GM18861 (cell line): Measurements from ENCODE around the gene METTL8.
"Not testable (repeated sequence)": the region's sequence is repeated elsewhere in the genome, so short reads cannot be mapped to it uniquely, and the experiment has no call there.

Experiments
- ATAC-seq: cut with Tn5 transposase; IDR thresholded peaks from one replicate; pipeline ENCODE4 v1.9.1; 2021; ENCODE audit not compliant: unreplicated experiment

METTL8 gene

DNA sequence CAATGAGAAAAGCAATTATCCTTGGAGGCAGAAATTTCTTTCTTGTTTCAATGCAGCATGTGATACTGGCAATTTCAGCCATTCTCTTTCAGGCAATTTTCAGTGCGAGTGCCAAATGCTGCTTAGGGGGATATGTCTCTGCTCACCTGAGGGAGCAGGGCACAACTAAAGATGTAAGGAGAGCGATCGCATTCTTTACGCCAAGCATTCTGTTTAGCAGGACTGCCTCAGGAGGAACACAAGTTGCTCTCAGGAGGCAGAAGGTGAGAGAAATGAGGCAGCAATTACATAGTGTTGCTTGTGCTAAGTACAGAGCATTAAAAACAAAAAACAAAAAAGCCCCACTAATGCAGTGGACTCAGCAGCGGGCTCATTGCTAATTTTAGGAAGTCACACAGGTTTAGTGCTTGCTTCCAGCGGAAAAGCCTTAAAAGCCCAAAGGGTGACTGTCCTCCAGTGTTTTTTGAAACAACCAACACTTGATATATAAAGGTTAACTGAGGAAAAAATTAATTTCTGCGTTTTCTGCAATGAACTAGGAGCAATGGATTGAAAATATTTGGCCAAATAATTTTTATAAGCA, 116.9 kb downstream of the METTL8 start:
- ATAC-seq: no peak

DNA sequence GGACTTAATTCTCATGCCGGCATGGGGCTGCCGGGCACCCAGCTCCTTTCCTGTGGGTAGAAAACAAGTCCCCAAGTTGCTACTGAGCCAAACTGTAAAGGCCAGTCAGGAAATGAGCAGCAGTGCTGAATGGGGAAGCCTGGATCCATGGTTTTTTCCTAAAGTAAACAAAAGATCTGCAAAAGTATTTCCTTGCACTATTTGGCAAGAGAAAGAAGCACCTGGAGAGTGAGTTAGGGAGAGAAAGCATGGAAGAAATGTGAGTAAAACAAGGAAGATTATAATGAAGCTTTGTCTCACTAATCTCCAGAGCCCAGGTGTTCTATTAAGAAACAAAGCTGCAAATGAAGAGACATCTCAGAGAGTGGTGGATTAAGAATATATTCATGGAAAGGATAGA, 117.6 kb downstream of the METTL8 start:
- no peak for ATAC-seq

DNA sequence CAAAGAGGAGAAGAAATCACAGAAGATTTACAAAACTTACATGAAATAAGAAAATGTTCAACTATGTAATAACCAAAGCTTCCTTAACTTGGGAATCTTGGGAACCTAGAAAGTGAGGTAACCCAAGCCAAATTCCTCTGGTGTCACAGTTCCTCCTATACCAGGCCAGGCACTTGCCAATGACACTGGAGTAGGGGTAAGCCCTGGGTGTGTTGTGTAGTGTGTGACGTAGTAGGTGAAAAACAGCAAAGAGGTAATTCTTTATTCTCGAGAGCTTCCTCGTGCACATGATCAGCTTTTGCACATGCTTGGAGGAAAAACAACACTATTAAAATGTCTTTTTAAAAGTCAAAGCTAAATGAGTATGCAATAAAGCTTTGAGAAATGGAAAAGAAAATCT, 118.0 kb downstream of the METTL8 start:
- ATAC-seq: no peak

DNA sequence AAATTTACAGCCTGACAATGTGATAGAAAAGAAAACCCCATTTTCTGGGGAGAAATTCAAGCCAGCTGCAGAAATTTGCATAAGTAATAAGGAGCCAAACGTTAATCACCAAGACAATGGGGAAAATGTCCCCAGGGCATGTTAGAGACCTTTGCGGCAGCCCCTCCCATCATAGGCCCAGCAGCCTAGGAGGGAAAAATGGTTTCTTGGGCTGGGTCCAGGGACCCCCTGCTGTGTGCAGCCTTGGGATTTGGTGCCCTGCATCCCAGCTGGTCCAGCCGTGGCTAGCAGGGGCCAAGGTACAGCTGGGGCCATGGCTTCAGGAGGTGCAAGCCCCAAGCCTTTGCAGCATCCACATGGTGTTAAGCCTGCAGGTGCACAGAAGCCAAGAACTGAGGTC, 121.6 kb downstream of the METTL8 start:
- ATAC-seq: not testable (repeated sequence)

DNA sequence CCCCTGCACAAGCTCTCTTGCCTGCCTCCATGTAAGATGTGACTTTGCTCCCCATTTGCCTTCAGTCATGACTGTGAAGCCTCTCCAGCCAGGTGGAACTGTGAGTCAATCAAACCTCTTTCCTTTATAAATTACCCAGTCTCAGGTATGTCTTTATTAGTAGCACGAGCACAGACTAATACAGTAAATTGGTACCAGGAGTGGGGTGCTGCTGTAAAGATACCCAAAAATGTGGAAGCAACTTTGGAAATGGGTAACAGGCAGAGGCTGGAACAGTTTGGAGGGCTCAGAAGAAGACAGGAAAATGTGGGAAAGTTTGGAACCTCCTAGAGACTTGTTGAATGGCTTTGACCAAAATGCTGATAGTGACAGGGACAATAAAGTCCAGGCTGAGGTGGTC, 122.2 kb downstream of the METTL8 start:
- ATAC-seq: not testable (repeated sequence)

DNA sequence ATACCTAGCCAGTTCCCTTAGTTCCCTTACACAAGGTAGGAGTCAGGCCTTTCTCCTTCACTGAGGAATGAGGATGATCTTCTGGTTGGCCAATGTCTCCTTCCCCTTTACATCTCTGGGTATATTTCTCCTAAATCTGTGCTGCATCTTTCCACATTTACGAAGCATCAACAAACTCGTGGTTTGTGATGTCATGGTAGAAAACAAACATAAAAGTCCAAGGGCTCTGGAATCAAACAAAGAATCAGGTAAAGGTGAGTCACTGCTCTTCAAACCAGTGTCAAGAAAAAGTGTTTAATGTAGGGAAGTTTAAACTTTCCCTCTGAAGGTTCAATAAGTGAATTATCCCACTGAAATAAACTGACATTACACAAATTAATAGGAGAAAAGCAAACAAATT, 122.9 kb downstream of the METTL8 start:
- no peak for ATAC-seq

DNA sequence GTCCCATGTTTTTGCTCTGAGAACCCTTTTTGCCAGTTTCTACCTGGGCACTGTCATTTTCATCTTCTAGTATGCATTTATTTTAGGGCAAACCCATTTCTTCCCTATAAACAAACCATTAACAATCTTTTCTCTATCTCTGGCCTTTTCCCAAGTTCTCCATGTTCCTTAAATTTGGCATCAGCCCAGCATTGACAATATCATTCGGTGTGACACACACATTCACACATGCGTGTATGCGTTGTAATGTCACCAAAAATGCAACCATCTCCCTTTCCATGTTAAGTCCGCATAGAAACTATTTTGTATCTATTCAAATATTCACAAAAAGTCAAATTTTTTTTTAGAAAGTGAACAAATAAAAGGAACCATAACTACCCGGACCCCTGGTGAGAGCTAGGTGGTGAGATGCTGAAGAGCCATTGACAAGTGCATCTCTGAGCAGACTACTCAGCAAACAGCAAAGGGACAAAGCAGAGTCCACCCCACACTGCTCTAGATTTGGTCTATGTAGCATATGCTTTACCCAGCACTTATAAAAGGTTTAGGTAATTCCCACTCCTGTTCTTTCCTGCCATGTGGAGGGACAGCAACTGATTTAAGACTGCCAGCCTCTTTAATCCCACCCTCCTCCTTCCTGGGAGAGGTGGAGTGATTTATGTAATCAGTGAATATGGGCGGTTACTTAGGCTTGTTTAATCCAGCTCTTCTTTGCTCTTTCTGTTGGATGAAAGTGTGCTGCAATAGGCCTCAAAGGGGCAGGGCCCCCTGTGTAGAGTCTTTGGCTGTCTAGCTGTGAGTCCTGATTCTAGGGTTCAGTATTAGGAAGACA, 124.1 kb downstream of the METTL8 start:
- ATAC-seq: no peak

DNA sequence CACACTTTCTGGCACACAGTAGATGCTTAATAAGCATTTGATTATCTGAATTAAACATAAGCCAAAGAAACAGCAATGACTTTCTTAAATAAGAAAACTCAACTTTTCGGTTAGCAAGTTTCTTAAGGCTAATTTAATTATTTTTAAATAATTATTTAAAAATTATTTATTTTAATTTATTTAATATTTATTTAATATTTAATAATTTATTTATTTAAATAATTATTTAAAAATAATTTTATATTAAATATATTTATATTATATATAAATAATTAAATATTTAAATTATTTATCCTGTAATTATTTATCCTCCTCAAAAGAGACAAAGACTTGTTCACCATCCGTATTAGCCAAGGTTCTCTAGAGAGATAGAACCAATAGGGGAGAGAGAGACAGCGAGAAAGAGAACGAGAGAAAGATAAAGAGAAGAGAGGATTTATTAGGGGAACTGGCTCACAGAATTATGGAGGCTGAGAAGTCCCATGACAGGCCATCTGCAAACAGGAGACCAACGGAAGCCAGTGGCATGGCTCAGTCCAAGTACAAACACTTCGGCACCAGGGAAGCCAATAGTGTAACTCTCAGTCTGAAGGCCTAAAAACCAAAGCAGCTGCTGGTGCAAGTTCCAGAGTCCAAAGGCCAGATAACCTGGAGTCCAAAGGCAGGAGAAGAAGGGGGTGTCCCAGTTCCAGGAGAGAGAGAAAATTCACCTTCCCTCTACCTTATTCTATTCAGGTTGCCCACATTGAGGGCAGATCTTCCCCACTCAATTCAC, 125.3 kb downstream of the METTL8 start:
- ATAC-seq: no peak

DNA sequence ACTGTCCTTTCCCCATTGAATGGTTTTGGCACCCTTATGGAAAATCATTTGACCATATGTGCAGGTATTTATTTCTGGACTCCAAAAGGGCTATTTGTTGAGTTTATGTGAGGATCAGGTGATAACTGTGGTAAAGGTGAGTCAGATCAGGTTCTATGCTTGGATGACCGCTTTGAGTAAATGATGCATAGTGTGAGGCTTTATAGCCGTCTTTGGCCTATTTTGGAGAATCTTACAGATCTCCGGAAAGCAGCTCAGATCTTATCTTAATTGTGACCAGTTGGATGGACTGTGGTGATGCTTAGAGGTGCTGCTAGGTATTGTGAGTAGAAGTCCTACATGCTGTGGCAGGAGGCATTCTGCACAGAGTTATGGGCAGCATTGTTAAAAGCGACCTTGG, 126.2 kb downstream of the METTL8 start:
- ATAC-seq: peak; percentile 83

DNA sequence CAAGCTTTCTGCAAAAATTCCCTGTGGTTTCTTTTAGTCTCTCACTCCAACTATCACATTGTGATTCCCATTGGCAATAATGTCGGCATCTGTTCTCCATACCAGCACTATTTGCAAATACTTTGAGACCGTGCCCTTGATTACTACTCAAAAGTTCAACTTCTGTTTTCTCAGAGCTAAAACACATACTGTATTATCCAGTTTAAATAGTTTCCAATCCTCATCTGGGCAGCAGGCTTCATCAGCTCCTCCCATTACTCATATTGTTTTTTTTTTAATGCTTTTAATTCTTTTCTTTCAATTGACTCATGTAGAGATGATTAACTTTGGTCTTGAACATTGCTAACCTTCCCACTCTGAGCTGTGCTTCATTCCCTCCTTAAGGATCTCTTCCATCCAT, 135.8 kb downstream of the METTL8 start:
- no peak for ATAC-seq

DNA sequence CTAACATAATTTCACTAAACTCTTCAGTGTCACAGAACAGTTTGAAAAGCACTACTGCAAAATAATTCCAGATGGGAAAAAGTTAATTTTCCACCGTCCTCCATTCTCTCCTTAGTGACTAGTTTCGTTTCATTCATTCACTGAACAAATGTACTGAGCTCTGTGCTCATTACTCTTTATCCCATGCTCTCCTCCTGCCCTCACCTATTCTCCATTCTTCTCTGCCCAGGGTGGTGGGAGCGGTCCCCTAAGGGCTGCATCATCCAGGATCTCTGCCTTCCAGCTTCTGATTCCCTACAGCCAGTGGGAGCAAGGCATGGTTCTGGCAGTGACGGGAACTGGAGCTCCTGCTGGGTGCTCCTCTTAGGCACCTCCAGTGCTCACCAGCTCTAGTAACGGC, 139.2 kb downstream of the METTL8 start:
- no peak for ATAC-seq

DNA sequence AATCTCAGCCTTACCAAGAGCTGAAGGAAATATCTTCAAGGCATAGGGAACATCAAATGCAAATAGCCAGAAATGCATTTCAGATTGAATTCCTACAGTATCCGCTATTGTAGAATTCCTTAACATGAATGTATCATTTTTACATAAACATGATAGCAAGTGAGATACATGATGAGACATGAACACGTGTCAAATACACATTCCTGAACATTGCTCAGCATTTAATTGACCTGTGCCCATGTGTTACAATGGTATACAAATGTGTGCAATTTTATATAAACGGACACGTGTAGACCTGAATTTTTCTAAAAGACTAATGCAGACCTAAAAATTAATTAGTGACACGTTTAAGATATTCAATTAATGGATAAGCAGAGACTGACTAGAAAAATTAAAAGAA, 140.1 kb downstream of the METTL8 start:
- no peak for ATAC-seq

DNA sequence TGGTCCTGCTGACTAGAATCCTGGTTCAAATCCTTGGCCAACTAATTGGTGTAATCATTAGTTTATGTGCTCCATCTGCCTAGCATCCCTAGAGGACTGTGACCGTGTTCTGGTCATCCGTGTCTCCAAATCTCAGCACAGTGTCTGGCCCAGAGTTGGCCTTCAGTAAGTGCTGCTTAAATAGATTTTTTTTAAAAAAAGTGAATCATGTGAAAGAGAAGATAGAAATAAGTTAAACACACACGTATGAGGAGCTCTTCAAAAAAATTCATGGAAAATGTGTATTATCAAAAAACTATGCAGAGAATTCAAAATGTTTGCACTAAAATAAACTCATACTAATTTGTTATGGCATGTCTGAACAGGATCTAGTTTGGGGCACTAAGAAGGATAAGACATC, 143.8 kb downstream of the METTL8 start:
- ATAC-seq: no peak

DNA sequence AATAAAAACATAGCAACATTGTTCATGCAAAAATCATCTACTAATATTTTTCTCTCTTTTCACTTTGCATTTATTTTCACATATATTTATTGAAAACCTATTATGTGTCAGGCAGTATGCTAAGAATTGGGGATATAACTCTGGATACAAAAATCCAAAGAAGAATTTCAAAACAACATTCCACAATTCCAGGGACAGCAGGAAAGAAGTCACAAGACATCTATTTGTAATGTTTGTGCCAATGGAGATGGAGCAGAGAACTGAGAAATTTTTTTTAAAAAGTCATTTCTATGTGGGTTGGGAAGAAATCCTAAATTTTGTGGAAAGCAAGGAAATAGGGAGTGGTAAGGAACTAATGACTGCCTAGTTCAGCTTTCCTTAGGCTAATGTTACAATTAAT, 144.5 kb downstream of the METTL8 start:
- ATAC-seq: no peak

DNA sequence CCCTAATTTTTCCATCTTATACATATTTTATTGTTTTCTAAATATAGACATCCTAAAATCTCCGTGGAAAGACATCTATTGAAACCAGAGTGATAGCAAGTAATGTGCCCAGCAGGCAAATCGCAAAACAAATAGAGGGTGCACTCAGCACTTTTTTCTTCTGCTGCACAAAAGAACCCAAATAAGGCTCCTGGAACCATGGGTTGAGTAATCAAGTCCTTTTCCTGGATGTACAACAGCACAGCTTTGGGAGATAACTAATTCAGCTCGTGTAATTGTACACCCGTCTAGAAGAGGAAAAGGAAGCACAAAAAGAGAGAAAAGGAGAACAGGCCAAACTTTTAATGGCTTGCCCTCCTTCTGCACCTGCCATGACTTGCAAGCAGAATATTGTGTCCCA, 146.2 kb downstream of the METTL8 start:
- ATAC-seq: no peak

DNA sequence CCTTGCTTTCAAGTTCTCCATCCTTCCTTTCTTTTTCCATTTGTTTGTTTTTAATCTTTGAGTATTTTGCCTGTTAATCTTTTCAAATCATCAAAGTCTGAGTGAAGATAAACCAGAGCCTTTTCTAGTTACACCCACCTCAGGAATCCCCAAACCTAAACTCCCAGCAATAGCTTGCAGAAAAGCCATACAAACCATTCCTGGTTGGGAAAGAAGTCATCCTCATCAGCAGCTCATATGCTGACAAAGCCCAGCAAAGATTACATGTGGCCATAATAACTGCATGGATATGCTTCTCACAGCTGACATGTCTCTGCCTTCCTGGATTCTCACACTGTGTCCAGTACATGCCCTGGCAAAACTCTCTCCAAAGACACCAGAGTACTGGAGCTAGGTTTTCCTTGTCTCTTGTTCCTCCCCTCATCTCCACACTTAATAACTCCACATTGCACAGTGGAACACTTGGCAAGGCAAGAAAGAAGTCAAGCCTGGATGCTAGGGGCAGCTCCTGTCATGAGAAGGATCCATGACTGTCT, 146.7 kb downstream of the METTL8 start:
- no peak for ATAC-seq

DNA sequence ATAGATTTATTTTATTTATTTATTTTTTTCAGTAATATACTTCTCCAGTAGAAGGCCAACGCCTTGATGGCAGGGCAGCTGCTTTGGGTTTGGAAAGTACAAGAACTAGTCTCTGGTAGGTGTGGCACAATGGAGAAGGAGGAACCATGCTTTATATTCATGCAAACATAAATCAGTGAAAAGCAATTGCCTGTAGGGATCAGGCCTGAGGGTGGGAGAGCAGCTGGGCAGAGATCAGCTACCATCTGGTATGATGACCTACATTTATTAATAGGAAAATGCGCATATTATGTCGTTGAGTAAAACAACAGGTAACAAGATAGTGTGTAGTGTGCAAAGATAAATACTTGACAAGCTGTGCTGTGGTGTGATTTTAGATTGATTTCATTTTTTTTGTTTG, 152.7 kb downstream of the METTL8 start:
- no peak for ATAC-seq

DNA sequence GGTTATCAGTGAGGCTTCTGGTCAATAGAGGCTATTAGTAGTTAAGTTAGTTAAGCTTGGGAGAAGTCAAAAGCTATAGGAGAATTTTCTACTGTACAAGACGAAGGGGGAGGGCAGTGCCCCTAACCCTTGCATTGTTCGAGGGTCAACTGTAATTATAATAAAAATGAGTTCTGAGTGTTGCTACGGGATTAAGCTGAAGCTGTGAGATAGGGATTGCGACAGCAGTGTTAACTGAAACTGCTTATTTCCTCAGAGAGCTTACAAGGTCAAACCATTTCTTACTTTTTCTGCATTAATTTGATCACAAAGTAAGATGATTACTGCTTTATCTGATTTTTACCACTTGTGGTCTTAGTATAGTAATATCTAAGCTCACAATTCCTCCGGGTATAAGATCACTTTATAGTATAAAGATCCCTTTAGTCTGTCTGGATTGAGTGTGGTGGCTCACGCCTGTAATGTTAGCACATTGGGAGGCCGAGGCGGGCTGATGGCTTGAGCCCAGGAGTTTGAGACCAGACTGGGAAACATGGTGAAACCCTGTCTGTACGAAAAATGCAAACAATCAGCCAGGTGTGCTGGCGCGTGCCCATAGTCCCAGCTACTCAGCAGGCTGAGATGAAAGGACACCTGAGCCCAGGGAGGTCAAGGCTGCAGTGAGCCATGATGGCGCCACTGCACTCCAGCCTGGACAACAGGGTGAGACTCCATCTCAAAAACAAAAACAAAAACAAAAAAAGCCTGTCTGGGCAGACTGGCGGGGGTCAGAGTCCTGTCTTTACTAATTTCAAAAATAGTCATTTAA, 153.6 kb downstream of the METTL8 start:
- no peak for ATAC-seq

DNA sequence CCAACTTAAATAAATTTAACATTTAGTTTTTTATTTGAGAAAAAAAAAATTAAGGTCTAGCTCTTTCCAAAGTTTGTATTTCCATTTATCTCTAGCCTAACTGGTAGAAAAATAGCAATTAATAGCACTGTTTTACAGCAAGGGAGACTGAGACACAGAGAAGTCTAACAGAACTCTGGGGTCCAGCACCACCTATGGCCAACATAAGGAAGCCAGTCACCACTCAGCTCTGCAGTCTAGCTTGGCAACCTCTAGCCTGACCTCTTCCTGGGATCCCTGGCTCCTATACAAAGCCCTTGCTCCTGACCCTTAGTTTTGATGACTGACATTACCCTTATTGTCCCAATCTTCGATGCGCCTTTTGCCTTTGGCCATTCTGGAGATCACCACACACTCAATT, 159.0 kb downstream of the METTL8 start:
- no peak for ATAC-seq

DNA sequence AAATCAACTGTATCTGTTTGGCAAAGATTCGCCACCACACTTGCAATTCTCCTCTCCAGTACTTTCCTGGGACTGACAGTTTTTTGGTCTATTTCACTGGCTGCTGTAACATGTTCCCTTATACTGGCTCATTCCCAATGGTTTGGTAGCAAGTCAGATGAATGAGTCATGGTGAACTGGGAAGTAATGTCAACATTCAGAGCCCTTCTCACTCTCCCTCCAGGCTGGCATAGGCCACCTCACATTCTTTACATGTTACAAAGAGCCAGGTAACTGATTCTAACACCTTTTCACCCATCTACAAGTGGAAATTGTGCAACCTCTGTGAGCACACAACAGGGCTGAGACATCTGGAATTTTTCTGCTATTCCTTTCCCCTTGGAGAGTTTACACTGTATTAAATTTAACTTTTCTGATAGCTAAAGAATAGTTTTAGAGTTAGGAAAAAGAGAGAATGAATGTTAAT, 161.8 kb downstream of the METTL8 start:
- no peak for ATAC-seq

DNA sequence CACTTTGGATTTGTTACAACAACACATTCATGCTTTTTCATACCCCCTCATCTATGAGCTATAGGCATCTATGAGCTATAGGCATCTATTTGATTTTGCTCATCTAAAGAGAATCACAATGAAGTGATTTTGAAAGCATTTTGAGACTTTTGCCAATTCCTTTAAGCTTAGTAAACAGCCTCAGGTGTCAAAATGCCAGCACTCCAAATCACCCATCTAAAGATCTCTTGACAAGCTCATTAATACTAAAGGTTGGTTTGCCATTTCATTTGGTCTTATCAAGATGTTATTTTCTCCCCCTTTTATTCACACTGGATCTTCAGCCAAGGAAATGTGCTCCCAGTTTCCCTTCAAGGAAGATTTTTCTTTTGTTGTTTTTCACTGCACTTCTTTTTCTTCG, 162.4 kb downstream of the METTL8 start:
- no peak for ATAC-seq
